Measurements from ENCODE around the gene ELAC2.

ELAC2 gene

GRCh38 chr17:12947047-12947446 lies 70.8 kb downstream of the ELAC2 start:
- DNase-seq = no peak

Data from KG1 (cell line).